HFFc6 (cell line): Measurements from ENCODE around the gene APBB2. TPM values are rescaled to one million over a fixed set of nuclear protein-coding genes. Genes with fewer than 3 reads are reported as not detected.

Experiments used
- DNase-seq: peaks from one replicate; pipeline ENCODE4 v3.0.0-alpha.2; 2018
- H3K27ac Mint-ChIP-seq: 2 replicates; pipeline ENCODE4 v1.8.0; 2020; ENCODE audit warnings: mild to moderate bottlenecking, mixed read lengths
- H3K27me3 Mint-ChIP-seq: 2 replicates; pipeline ENCODE4 v1.8.0; 2021; ENCODE audit warnings: mild to moderate bottlenecking, moderate library complexity, mixed read lengths; ENCODE audit not compliant: insufficient read depth
- H3K36me3 Mint-ChIP-seq: 2 replicates; pipeline ENCODE4 v1.8.0; 2021; ENCODE audit warnings: low read depth, mixed read lengths
- H3K4me1 Mint-ChIP-seq: 2 replicates; pipeline ENCODE4 v1.8.0; 2020; ENCODE audit warnings: low read depth, mixed read lengths
- H3K4me3 Mint-ChIP-seq: 2 replicates; pipeline ENCODE4 v1.8.0; 2020; ENCODE audit warnings: mild to moderate bottlenecking, moderate library complexity, mixed read lengths
- H3K9me3 Mint-ChIP-seq: 2 replicates; pipeline ENCODE4 v1.8.0; 2020; ENCODE audit warnings: mild to moderate bottlenecking, mixed read lengths
- total RNA-seq, 6 experiments: library from RNA; stranded (reverse); fragmentation: NEBNext Ultra II Directional; extraction: Animal tissue kit (Norgen Biotek cat#: 25700); gene quantifications; 2 replicates in 1 of 6; 3 replicates in 5 of 6; pipeline ENCODE4 v1.2.3, GENCODE V29; 2021
- TF ChIP-seq, protein P1 (sequence below): fragments of 200-600 bp; sonication (generic); IDR thresholded peaks from 2 replicates; pipeline ENCODE4 v1.5.0; 2021; ENCODE audit warnings: antibody characterized with exemption, mild to moderate bottlenecking

The APBB2 gene
- total RNA-seq, 6 experiments from 2014 or later, result 32.4 to 45.5 (median 35.8) TPM

DNA sequence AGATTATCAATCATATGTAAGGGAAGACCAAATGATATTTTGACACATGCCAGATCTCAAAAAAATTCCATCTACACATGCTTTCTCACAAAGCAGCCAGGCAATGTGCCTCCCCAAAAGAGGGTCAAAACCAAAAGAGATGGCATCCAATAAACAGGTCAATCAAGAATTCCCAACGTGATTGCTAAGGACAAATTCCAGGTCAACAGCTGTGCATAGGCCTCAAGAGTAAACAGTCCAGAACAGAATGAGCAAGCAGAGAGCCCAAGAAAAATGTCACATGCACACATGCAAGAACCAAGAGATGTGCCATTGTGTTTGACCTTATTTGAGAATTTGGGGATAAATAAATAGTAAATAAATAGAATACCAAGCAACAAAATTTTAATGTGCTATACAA is 136.7 kb downstream of the APBB2 start:
- no peaks in the 10 kb centered on the region for H3K27me3 Mint-ChIP-seq
- H3K27ac Mint-ChIP-seq, result no peak overlapping the region
- peaks cover 4% of the 10 kb centered on the region; the same call in 1 of the 2 replicates for H3K36me3 Mint-ChIP-seq
- TF ChIP-seq, protein P1, sequence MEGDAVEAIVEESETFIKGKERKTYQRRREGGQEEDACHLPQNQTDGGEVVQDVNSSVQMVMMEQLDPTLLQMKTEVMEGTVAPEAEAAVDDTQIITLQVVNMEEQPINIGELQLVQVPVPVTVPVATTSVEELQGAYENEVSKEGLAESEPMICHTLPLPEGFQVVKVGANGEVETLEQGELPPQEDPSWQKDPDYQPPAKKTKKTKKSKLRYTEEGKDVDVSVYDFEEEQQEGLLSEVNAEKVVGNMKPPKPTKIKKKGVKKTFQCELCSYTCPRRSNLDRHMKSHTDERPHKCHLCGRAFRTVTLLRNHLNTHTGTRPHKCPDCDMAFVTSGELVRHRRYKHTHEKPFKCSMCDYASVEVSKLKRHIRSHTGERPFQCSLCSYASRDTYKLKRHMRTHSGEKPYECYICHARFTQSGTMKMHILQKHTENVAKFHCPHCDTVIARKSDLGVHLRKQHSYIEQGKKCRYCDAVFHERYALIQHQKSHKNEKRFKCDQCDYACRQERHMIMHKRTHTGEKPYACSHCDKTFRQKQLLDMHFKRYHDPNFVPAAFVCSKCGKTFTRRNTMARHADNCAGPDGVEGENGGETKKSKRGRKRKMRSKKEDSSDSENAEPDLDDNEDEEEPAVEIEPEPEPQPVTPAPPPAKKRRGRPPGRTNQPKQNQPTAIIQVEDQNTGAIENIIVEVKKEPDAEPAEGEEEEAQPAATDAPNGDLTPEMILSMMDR, result no peak
- no peak for DNase-seq
- H3K4me3 Mint-ChIP-seq, result no peak overlapping the region
- peaks cover 31% of the 10 kb centered on the region for H3K4me1 Mint-ChIP-seq
- H3K9me3 Mint-ChIP-seq, result no peaks in the 10 kb centered on the region

DNA sequence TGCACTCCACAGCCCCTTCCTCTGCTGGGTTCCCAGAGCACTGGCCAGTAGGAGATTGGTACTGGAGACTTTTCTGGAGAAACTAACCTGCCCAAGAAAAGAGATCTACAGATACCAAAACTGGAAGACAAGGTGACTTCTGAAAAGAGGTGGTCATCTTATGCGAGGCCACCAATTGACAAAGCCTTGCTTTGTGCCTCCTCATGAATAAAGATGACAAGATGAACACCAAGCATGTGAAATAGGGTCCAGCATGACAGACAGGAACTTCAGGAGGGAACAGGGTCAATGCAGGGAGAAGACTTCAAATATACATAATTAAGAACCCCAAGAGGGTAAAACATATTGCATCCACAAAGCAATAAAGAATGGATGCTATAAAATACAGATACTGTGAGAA is 137.9 kb downstream of the APBB2 start:
- H3K9me3 Mint-ChIP-seq, result no peaks in the 10 kb centered on the region
- peaks cover 4% of the 10 kb centered on the region; the same call in 1 of the 2 replicates for H3K36me3 Mint-ChIP-seq
- H3K4me1 Mint-ChIP-seq, result peaks cover 42% of the 10 kb centered on the region
- DNase-seq, result no peak
- no peaks in the 10 kb centered on the region for H3K27me3 Mint-ChIP-seq
- TF ChIP-seq, protein P1, result no peak
- H3K4me3 Mint-ChIP-seq, result no peak overlapping the region
- no peak overlapping the region for H3K27ac Mint-ChIP-seq

DNA sequence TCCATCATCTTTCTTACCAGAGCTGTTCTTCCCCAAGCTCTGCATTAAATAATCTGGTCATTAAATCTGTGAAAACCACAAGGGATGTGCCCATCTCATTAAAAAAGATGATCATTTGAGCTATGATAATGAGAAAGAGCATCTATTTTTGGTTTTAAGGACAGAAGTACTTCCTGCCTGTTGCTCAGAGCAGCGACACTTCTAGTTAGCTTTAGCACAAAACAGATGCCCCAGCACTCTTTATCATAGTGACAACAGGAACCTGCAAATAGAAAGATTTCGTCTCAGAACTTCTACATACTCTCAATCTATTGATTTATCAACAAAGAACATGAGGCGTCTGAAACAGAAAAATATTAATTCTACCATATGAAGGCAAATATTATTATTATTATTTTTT is 140.1 kb downstream of the APBB2 start:
- Mint-ChIP-seq H3K4me1 (peaks cover 61% of the 10 kb centered on the region), H3K27ac (no peak overlapping the region), H3K4me3 (no peak overlapping the region), H3K27me3 (no peaks in the 10 kb centered on the region), H3K9me3 (no peaks in the 10 kb centered on the region), H3K36me3 (peaks cover 2% of the 10 kb centered on the region; the same call in 1 of the 2 replicates)
- no peak for DNase-seq
- TF ChIP-seq, protein P1, result no peak

DNA sequence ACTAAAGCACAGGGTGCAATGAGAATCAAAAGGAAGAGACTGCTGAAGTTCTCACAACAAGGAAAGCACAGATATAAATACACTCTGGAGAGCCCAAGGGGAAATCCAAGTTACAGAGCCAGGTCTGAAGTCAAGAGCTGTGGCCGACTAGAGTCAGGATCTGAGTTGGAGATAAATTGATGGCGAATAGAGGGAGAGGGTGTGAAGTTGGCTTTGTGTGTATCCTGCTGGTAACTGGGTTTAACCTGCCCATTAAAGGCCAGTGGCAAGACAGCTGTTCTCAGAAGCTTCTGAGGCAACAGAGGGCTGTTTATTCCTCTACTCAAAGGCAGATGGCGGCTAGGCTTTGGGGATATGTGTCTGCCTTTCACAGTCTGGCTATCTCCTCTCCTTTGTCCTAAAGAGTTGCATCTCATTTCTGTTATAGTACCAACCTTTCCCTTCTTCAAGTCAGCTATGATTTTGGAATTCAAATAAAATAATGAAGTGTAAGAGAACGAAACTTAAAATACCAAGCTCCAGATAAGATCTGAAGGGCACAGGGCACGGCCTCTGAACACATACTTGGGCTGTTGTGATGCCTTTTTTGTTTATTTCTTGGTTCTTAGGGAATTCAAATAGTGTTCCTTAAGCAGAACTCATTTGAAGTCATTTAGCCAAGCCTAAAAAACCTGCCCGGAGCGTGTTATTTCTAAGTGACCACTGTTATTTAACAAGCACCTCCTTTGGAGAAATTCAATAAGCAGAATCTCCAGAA is 142.1 kb downstream of the APBB2 start:
- H3K27ac Mint-ChIP-seq, result peak overlapping the region; percentile 6
- no peak overlapping the region for H3K4me3 Mint-ChIP-seq
- H3K36me3 Mint-ChIP-seq, result no peaks in the 10 kb centered on the region
- DNase-seq, result no peak
- peaks cover 61% of the 10 kb centered on the region for H3K4me1 Mint-ChIP-seq
- H3K9me3 Mint-ChIP-seq, result no peaks in the 10 kb centered on the region
- TF ChIP-seq, protein P1, result no peak
- no peaks in the 10 kb centered on the region for H3K27me3 Mint-ChIP-seq

DNA sequence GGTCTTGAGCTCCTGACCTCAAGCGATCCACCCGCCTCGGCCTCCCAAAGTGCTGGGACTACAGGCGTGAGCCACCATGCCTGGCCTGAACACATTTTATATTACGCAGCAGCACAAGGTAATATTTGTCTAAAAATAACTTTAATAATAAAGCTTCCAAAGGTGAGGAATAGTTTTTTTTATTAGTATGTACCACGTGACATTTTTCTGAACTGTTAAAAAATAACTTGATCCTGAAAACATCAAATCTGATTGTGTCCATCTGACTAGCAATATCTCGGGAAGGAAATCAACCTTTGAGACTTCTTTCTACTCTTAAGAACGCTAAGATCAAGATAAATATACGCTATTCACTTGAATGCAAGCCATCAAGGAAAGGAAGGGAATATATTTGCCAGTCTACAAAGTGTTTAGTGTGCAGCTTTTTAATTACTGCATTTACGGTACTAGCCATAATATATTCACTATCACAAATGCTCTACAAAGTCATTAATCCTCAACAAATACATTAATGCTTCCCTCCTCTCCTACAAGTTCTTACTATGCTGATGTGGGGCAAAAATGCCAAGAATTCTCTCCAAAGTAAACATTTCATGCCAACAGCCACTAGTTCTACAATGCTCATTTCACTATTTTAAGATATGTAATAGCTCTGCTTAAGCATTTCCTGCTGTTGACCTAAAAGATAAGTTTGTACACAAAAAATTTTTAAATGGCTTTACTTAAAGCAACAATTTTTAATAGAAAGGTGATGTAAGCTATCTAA is 143.6 kb downstream of the APBB2 start:
- H3K9me3 Mint-ChIP-seq, result no peaks in the 10 kb centered on the region
- H3K4me3 Mint-ChIP-seq, result no peak overlapping the region
- TF ChIP-seq, protein P1, result no peak
- no peaks in the 10 kb centered on the region for H3K27me3 Mint-ChIP-seq
- H3K4me1 Mint-ChIP-seq, result peaks cover 52% of the 10 kb centered on the region
- H3K36me3 Mint-ChIP-seq, result no peaks in the 10 kb centered on the region
- DNase-seq, result peak; percentile 41
- no peak overlapping the region for H3K27ac Mint-ChIP-seq
